Testis (tissue), 3 donors: ENCODE results near the gene SUGP2. TPM values are rescaled to one million over a fixed set of nuclear protein-coding genes. Genes with fewer than 3 reads are reported as not detected.
A peak's percentile ranks its signal among the peaks of the same experiment; 100 is the strongest.

ENCODE experiments used
- DNase-seq: peaks from one replicate; pipeline ENCODE4 v3.0.0-alpha.2; 2019
- H3K27ac ChIP-seq, 2 donors: fragments of 200-600 bp; sonication (generic); one replicate each; pipeline ENCODE4 v1.5.1; 2019
- H3K27me3 ChIP-seq: fragments of 200-600 bp; sonication (generic); one replicate; pipeline ENCODE4 v1.5.1; 2019
- H3K36me3 ChIP-seq: fragments of 200-600 bp; sonication (generic); one replicate; pipeline ENCODE4 v1.5.1; 2017; ENCODE audit warnings: low read depth; ENCODE audit errors: missing control alignments
- H3K4me1 ChIP-seq: fragments of 200-600 bp; sonication (generic); one replicate; pipeline ENCODE4 v1.5.1; 2019
- H3K4me3 ChIP-seq, 2 donors: fragments of 200-600 bp; sonication (generic); one replicate each; pipeline ENCODE4 v1.5.1; 2017 to 2019
- H3K9me3 ChIP-seq: fragments of 200-600 bp; sonication (generic); one replicate; pipeline ENCODE4 v1.5.1; 2017
- CTCF ChIP-seq, 3 experiments: fragments of 450-650 bp in 2 of 3; fragments of 200-600 bp in 1 of 3; sonication (generic) in 1 of 3; IDR thresholded peaks; one replicate each; pipeline ENCODE4 v1.5.1; 2016 to 2019; ENCODE audit warnings: antibody characterized with exemption in 3 of 3, mild to moderate bottlenecking in 2 of 3, moderate library complexity in 1 of 3
- POLR2A ChIP-seq: fragments of 450-650 bp; IDR thresholded peaks from one replicate; pipeline ENCODE4 v1.6.1; 2017; ENCODE audit warnings: antibody characterized with exemption, mild to moderate bottlenecking, moderate library complexity
- WGBS, 2 donors: methylation state at CpG; one replicate each; pipeline ENCODE4 v1.1.5; 2018; 5-methylcytosine and 5-hydroxymethylcytosine counted together
- intact Hi-C: fragments of 100-400 bp; cut with DNase I; formaldehyde crosslinking; loops from one replicate; pipeline ENCODE4 v1.15.1; 2023; ENCODE audit warnings: low total_unique reads
- polyA plus RNA-seq: library from polyadenylated mRNA; stranded (reverse); fragments of 350-450 nt; fragmentation: Illumina TruSeq; extraction: RNeasy Lipid Tissue Mini Kit (QIAGEN cat#74804); gene quantifications from one replicate; pipeline ENCODE4 v1.2.3, GENCODE V29; 2014; ENCODE audit warnings: low read depth, low replicate concordance; ENCODE audit not compliant: insufficient read depth
- total RNA-seq, 2 donors: library from RNA; depleted of rRNA; stranded (reverse); fragments of >200 nt; gene quantifications; one replicate each; pipeline ENCODE4 v1.2.3, GENCODE V29; 2016

SUGP2 gene
- total and polyA plus RNA-seq, 3 donors from 2014 or later: 176 to 331 (median 254) TPM

DNA sequence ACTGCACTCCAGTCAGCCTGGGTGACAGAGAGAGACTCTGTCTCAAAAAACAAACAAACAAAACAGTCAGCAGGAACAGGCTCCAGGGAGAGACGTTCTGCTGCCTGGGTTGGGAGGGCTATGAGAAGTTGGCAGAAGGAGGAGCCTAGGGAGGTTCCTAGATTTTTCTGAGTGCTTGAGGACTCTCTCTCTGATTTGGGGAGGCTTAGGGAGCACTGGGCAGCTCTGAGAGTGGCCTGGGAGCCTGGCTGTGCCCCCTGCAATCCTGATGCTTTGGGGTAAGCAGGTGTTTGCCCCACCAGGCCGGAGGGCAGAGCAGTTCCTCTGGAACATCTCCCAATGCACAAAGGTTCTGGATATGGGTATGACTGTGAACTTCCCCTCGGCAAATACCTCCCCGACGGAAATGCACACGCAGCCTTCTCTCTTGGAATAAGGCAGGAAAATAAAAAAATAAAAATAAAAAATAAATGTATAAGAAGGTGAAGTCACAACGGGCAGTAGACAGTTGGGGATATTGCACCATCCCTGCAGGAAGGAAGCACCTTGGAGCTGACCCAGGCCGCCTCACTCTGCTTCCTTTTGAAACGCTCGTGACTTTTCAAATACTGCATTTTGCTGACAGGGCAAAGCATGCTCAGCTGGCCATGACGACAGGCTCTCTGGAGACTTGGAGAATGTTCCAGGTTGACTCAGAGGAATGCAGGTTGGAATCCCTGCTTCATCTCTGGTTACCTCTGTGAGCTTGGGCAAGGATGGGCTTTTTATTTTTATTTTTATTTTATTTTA, 65.8 kb downstream of the SUGP2 start:
- intact Hi-C loops: no loop called here

GRCh38 chr19:18966307-18966706, 67.0 kb downstream of the SUGP2 start:
- Histone ChIP-seq H3K9me3 (no peaks in the 10 kb centered on the region), H3K4me3 (no peak overlapping the region), H3K36me3 (no peaks in the 10 kb centered on the region), H3K27me3 (no peaks in the 10 kb centered on the region), H3K4me1 (no peaks in the 10 kb centered on the region), H3K27ac (peak overlapping the region in 1 of 2 donors; percentile 32)
- 60 to 69% methylated on average over 4 of the region's 4 CpGs for WGBS, 2 donors
- no peak for DNase-seq
- no peak for TF ChIP-seq POLR2A
- no peak for TF ChIP-seq CTCF (IDR thresholded peaks at IDR 0.05)
- intact Hi-C loops: no loop called here

More for the DNA sequence above, 65.8 kb downstream of the SUGP2 start:
- peak; percentile 42 for DNase-seq
- Histone ChIP-seq H3K4me3 (no peak overlapping the region), H3K9me3 (no peaks in the 10 kb centered on the region), H3K4me1 (peaks cover 2% of the 10 kb centered on the region), H3K27me3 (no peaks in the 10 kb centered on the region), H3K36me3 (no peaks in the 10 kb centered on the region), H3K27ac (peak overlapping the region in 1 of 2 donors; percentile 32)
- WGBS, 2 donors: 66 to 74% methylated on average over 11 of the region's 11 CpGs
- TF ChIP-seq POLR2A (no peak), CTCF (IDR thresholded peaks at IDR 0.05) (no peak)

- 91 to 94% methylated on average over 9 of the region's 9 CpGs for WGBS, 2 donors
- Histone ChIP-seq H3K36me3 (no peaks in the 10 kb centered on the region), H3K9me3 (no peaks in the 10 kb centered on the region), H3K4me3 (no peak overlapping the region), H3K27me3 (no peaks in the 10 kb centered on the region), H3K27ac (no peak overlapping the region), H3K4me1 (no peaks in the 10 kb centered on the region)
- intact Hi-C loops: no loop called here
- no peak for TF ChIP-seq CTCF (IDR thresholded peaks at IDR 0.05)
- no peak for TF ChIP-seq POLR2A
- DNase-seq: no peak
These were observed 69.2 kb downstream of the SUGP2 start for GRCh38 chr19:18964121-18964520.

GRCh38 chr19:18961767-18962620, 71.3 kb downstream of the SUGP2 start:
- TF ChIP-seq CTCF (IDR thresholded peaks at IDR 0.05) (no peak), POLR2A (no peak)
- Histone ChIP-seq H3K4me3 (no peak overlapping the region), H3K36me3 (no peaks in the 10 kb centered on the region), H3K27me3 (no peaks in the 10 kb centered on the region), H3K27ac (no peak overlapping the region), H3K9me3 (no peaks in the 10 kb centered on the region), H3K4me1 (no peaks in the 10 kb centered on the region)
- intact Hi-C loops: no loop called here
- no peak for DNase-seq
- 20 to 26% methylated on average over 17 to 26 of the region's 26 CpGs for WGBS, 2 donors
